PFSK-1 (cell line): Measurements from ENCODE around the gene DICER1.

Experiments used
- FOXP2 ChIP-seq: optimal IDR thresholded peaks from 2 replicates; pipeline ENCODE3; 2011; ENCODE audit warnings: borderline replicate concordance, control low read depth, inconsistent platforms; ENCODE audit not compliant: insufficient read depth; ENCODE audit errors: extremely low read length, extremely low read depth
- POLR2AphosphoS5 ChIP-seq: IDR thresholded peaks from 2 replicates; pipeline ENCODE4 v1.6.1; 2012; ENCODE audit warnings: low read depth, mild to moderate bottlenecking, control low read depth, low read length, moderate library complexity
- SIN3A ChIP-seq: IDR thresholded peaks from 2 replicates; pipeline ENCODE4 v1.6.1; 2012; ENCODE audit warnings: mild to moderate bottlenecking, low read length, moderate library complexity, borderline replicate concordance; ENCODE audit not compliant: insufficient read depth
- TAF1 ChIP-seq: IDR thresholded peaks from 2 replicates; pipeline ENCODE4 v1.6.1; 2012; ENCODE audit warnings: low read length, control low read depth, borderline replicate concordance; ENCODE audit not compliant: insufficient read depth
- TF ChIP-seq, protein P1 (sequence below), 2 experiments: IDR thresholded peaks; 2 replicates each; pipeline versions ENCODE4 v1.6.1 to v1.8.0; 2011 to 2012; ENCODE audit warnings: low read depth in 2 of 2, low read length in 2 of 2, control low read depth in 1 of 2, inconsistent platforms in 1 of 2, mild to moderate bottlenecking in 1 of 2, moderate library complexity in 1 of 2; ENCODE audit not compliant: insufficient read depth in 1 of 2

The DICER1 gene

GRCh38 chr14:95101736-95102679, 55.3 kb downstream of the DICER1 start:
- TF ChIP-seq, protein P1, sequence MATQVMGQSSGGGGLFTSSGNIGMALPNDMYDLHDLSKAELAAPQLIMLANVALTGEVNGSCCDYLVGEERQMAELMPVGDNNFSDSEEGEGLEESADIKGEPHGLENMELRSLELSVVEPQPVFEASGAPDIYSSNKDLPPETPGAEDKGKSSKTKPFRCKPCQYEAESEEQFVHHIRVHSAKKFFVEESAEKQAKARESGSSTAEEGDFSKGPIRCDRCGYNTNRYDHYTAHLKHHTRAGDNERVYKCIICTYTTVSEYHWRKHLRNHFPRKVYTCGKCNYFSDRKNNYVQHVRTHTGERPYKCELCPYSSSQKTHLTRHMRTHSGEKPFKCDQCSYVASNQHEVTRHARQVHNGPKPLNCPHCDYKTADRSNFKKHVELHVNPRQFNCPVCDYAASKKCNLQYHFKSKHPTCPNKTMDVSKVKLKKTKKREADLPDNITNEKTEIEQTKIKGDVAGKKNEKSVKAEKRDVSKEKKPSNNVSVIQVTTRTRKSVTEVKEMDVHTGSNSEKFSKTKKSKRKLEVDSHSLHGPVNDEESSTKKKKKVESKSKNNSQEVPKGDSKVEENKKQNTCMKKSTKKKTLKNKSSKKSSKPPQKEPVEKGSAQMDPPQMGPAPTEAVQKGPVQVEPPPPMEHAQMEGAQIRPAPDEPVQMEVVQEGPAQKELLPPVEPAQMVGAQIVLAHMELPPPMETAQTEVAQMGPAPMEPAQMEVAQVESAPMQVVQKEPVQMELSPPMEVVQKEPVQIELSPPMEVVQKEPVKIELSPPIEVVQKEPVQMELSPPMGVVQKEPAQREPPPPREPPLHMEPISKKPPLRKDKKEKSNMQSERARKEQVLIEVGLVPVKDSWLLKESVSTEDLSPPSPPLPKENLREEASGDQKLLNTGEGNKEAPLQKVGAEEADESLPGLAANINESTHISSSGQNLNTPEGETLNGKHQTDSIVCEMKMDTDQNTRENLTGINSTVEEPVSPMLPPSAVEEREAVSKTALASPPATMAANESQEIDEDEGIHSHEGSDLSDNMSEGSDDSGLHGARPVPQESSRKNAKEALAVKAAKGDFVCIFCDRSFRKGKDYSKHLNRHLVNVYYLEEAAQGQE (IDR thresholded peaks at IDR 0.05; ENCODE audit: insufficient read depth in 1 of 2, low read depth in 2 of 2, low read length in 2 of 2) = no peak
- TF ChIP-seq TAF1 = no peak
- no peak for TF ChIP-seq FOXP2
- no peak for TF ChIP-seq POLR2AphosphoS5
- no peak for TF ChIP-seq SIN3A

DNA sequence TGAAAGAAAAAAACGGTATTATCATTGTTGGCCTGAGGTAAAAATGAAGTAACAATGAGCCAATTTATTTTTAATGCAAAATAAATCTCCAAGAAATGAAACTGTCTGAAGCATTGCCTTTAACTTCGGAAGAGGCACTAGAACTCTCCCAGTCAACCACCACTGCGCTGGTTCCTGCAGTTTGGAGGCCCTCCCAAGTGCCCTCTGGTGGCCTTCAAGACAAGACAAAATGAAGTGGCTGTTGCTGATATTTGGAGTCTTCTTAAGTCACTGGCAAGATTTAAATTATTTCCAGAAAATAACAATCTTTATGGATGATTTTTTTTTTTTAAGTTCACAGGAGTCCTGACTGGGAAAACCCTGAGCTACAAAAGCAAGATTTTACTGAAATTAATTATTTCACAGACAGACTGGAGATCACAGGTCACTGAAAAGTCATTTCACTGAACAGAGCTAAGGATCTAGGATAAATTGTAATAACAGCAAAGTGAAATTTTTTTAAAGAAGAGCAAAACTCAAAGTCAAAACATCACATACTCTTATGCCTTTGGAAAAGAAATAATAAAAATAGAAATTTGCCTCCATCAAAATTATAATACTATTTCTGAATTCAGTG, 58.2 kb downstream of the DICER1 start:
- TF ChIP-seq FOXP2 (no peak), SIN3A (no peak)

- no peak for TF ChIP-seq FOXP2
- TF ChIP-seq, protein P1 (IDR thresholded peaks at IDR 0.05; ENCODE audit: insufficient read depth in 1 of 2, low read depth in 2 of 2, low read length in 2 of 2) = no peak
- no peak for TF ChIP-seq POLR2AphosphoS5
- TF ChIP-seq SIN3A = no peak
- TF ChIP-seq TAF1 = no peak
Observed at GRCh38 chr14:95097385-95097784, 59.9 kb downstream of the DICER1 start.

GRCh38 chr14:95096476-95096875, 60.9 kb downstream of the DICER1 start:
- TF ChIP-seq, protein P1 (IDR thresholded peaks at IDR 0.05; ENCODE audit: insufficient read depth in 1 of 2, low read depth in 2 of 2, low read length in 2 of 2) = no peak
- no peak for TF ChIP-seq TAF1

DNA sequence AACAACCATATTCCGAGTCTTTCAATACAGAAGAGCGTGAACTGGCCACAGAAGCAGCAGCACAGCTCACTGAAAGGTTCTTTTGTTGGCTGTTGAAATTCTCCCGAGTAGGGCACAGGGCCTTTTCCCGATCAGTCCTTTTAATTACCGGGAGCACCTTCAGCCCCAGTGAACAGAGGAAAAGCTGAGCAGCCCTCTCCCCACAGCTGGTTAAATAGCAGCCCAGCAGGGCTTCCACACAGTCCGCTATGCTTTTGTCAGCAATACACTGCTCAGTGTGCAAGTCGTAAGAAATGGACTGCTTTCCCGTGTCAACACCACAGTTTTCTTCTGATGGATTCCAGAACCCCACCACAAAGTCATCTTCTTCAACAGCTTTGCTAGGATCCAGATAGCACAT, 61.3 kb downstream of the DICER1 start:
- TF ChIP-seq, protein P1 (IDR thresholded peaks at IDR 0.05; ENCODE audit: insufficient read depth in 1 of 2, low read depth in 2 of 2, low read length in 2 of 2) = no peak
- TF ChIP-seq TAF1 (no peak), POLR2AphosphoS5 (no peak), FOXP2 (no peak), SIN3A (no peak)
